Thyroid gland (tissue), 4 donors: ENCODE results near the gene B4GALT5.

ENCODE experiments used
- POLR2A ChIP-seq, 2 donors: fragments of 450-650 bp; IDR thresholded peaks; one replicate each; pipeline ENCODE4 v1.6.1; 2017; ENCODE audit warnings: antibody characterized with exemption in 2 of 2, mild to moderate bottlenecking in 2 of 2, moderate library complexity in 1 of 2
- TF ChIP-seq, protein P1 (sequence below), 6 experiments: fragments of 200-600 bp in 3 of 6; fragments of 450-650 bp in 3 of 6; sonication (generic) in 3 of 6; IDR thresholded peaks; one replicate each; pipeline ENCODE4 v1.5.1; 2016 to 2019; ENCODE audit warnings: antibody characterized with exemption in 6 of 6, mild to moderate bottlenecking in 2 of 6, inconsistent platforms in 1 of 6, moderate library complexity in 1 of 6

DNA sequence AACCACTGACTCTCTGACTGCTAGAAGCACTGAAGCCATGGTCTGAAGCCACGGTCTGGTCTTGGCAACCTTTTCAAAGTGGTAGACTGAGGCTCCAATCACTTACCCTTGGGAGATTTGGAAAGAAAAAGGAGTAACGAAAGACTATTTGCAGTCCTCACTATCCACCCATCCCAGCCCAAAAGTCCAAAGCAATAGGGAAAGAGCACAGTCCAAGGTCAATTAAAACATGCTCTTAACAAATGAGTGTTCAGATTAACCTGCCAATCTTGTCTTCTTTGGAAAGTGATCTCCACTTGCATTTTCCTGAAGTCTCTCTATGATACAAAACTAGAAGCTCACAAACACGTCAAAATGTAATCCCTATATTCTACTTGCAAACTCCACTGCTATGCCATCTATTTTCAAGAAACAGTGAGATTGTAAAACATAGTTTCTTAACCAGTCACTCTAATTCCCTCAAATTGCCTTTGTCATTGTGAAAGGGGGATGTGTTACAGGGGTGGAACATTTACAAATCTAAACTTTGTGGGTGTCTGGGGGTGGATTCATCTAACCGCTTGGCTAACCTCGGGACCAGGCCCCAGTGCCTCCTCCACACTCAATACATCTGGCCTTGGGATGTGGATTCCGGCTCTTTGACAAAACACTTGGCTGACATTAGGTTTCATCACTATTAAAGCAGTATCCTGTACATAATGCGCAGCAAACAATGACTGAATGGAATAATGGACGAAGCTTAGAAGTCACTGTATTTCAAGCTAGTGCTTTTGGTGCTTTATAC lies 56.4 kb downstream of the B4GALT5 start:
- TF ChIP-seq POLR2A (IDR thresholded peaks at IDR 0.05): no peak
- TF ChIP-seq, protein P1, sequence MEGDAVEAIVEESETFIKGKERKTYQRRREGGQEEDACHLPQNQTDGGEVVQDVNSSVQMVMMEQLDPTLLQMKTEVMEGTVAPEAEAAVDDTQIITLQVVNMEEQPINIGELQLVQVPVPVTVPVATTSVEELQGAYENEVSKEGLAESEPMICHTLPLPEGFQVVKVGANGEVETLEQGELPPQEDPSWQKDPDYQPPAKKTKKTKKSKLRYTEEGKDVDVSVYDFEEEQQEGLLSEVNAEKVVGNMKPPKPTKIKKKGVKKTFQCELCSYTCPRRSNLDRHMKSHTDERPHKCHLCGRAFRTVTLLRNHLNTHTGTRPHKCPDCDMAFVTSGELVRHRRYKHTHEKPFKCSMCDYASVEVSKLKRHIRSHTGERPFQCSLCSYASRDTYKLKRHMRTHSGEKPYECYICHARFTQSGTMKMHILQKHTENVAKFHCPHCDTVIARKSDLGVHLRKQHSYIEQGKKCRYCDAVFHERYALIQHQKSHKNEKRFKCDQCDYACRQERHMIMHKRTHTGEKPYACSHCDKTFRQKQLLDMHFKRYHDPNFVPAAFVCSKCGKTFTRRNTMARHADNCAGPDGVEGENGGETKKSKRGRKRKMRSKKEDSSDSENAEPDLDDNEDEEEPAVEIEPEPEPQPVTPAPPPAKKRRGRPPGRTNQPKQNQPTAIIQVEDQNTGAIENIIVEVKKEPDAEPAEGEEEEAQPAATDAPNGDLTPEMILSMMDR (IDR thresholded peaks at IDR 0.05): no peak
